SK-N-SH treated with all-trans-retinoic acid at 6 μM for 48 hours (cell line): ENCODE results near the gene MIGA1.

Experiments
- ARNTL ChIP-seq: fragments of 450-650 bp; formaldehyde crosslinking; IDR thresholded peaks from 2 replicates; pipeline ENCODE4 v1.5.0; 2020; ENCODE audit warnings: low read depth, mild to moderate bottlenecking, moderate library complexity, borderline replicate concordance
- CSDC2 ChIP-seq: fragments of 250-450 bp; sonication (Bioruptor Pico); IDR thresholded peaks from 2 replicates; pipeline ENCODE4 v1.5.0; 2020; ENCODE audit warnings: mild to moderate bottlenecking, moderate library complexity
- ISL1 ChIP-seq: fragments of 250-450 bp; sonication (Bioruptor Pico); IDR thresholded peaks from 2 replicates; pipeline ENCODE4 v2.1.2; 2022; ENCODE audit warnings: mild to moderate bottlenecking, moderate library complexity
- PATZ1 ChIP-seq: fragments of 250-450 bp; sonication (Bioruptor Pico); IDR thresholded peaks from 2 replicates; pipeline ENCODE4 v1.8.0; 2020; ENCODE audit warnings: mild to moderate bottlenecking, moderate library complexity, borderline replicate concordance
- SNAI2 ChIP-seq: fragments of 250-450 bp; sonication (Bioruptor Pico); IDR thresholded peaks from 2 replicates; pipeline ENCODE4 v1.5.0; 2020; ENCODE audit warnings: mild to moderate bottlenecking, moderate library complexity
- TCF4 ChIP-seq: fragments of 250-450 bp; sonication (Bioruptor Pico); IDR thresholded peaks from 2 replicates; pipeline ENCODE4 v1.8.0; 2021; ENCODE audit warnings: mild to moderate bottlenecking, moderate library complexity, borderline replicate concordance
- ZC3H10 ChIP-seq: fragments of 250-450 bp; sonication (Bioruptor Pico); IDR thresholded peaks from 2 replicates; pipeline ENCODE4 v1.5.1; 2021; ENCODE audit warnings: mild to moderate bottlenecking, moderate library complexity
- ZFP30 ChIP-seq: fragments of 450-650 bp; formaldehyde crosslinking; IDR thresholded peaks from 2 replicates; pipeline ENCODE4 v1.5.0; 2022; ENCODE audit warnings: mild to moderate bottlenecking, moderate library complexity
- ZNF565 ChIP-seq: fragments of 450-650 bp; formaldehyde crosslinking; conservative IDR thresholded peaks from 2 replicates; pipeline ENCODE4 v1.5.0; 2020; ENCODE audit warnings: low read depth, mild to moderate bottlenecking, moderate library complexity
- ZNF70 ChIP-seq: fragments of 450-650 bp; formaldehyde crosslinking; IDR thresholded peaks from 2 replicates; pipeline ENCODE4 v1.5.0; 2020; ENCODE audit warnings: mild to moderate bottlenecking, moderate library complexity
- ZNF8 ChIP-seq: fragments of 450-650 bp; formaldehyde crosslinking; IDR thresholded peaks from 2 replicates; pipeline ENCODE4 v1.5.0; 2020; ENCODE audit warnings: mild to moderate bottlenecking, moderate library complexity
- TF ChIP-seq, protein P1 (sequence below): fragments of 250-450 bp; sonication (Bioruptor Pico); IDR thresholded peaks from 2 replicates; pipeline ENCODE4 v1.8.0; 2021; ENCODE audit warnings: low read depth, mild to moderate bottlenecking, moderate library complexity, borderline replicate concordance
- TF ChIP-seq, protein P2 (sequence below): fragments of 250-450 bp; sonication (Bioruptor Pico); IDR thresholded peaks from 2 replicates; pipeline ENCODE4 v1.5.0; 2020; ENCODE audit warnings: mild to moderate bottlenecking, moderate library complexity
- TF ChIP-seq, protein P3 (sequence below): fragments of 250-450 bp; sonication (Bioruptor Pico); IDR thresholded peaks from 2 replicates; pipeline ENCODE4 v1.5.1; 2020; ENCODE audit warnings: low read depth, mild to moderate bottlenecking, moderate library complexity

DNA sequence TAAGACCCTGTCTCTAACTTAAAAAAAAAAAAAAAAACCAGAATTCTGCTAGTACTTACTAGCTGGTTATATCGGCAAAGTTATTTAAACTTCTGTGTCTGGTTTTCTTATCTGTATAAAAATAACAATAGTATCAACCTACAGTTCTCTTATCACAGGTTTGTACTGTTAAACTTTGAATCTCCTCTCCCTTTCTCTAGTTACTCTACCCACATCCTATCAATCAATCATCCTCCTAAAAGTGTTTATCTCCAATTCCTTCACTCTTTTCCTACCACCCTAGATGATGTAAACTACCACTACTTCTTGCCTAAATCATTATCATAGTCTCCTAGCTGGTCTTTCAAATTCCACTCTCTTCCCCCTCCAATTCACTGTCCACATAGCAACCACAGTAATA lies 47.4 kb upstream of the MIGA1 start:
- TF ChIP-seq CSDC2 (CRISPR knock-in tag): no peak
- TF ChIP-seq, protein P1, sequence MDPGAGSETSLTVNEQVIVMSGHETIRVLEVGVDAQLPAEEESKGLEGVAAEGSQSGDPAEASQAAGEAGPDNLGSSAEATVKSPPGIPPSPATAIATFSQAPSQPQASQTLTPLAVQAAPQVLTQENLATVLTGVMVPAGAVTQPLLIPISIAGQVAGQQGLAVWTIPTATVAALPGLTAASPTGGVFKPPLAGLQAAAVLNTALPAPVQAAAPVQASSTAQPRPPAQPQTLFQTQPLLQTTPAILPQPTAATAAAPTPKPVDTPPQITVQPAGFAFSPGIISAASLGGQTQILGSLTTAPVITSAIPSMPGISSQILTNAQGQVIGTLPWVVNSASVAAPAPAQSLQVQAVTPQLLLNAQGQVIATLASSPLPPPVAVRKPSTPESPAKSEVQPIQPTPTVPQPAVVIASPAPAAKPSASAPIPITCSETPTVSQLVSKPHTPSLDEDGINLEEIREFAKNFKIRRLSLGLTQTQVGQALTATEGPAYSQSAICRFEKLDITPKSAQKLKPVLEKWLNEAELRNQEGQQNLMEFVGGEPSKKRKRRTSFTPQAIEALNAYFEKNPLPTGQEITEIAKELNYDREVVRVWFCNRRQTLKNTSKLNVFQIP (CRISPR knock-in tag): no peak
- TF ChIP-seq PATZ1: no peak
- TF ChIP-seq TCF4 (CRISPR knock-in tag): no peak
- no peak for TF ChIP-seq ZFP30
- no peak for TF ChIP-seq ISL1 (CRISPR knock-in tag)
- TF ChIP-seq, protein P2, sequence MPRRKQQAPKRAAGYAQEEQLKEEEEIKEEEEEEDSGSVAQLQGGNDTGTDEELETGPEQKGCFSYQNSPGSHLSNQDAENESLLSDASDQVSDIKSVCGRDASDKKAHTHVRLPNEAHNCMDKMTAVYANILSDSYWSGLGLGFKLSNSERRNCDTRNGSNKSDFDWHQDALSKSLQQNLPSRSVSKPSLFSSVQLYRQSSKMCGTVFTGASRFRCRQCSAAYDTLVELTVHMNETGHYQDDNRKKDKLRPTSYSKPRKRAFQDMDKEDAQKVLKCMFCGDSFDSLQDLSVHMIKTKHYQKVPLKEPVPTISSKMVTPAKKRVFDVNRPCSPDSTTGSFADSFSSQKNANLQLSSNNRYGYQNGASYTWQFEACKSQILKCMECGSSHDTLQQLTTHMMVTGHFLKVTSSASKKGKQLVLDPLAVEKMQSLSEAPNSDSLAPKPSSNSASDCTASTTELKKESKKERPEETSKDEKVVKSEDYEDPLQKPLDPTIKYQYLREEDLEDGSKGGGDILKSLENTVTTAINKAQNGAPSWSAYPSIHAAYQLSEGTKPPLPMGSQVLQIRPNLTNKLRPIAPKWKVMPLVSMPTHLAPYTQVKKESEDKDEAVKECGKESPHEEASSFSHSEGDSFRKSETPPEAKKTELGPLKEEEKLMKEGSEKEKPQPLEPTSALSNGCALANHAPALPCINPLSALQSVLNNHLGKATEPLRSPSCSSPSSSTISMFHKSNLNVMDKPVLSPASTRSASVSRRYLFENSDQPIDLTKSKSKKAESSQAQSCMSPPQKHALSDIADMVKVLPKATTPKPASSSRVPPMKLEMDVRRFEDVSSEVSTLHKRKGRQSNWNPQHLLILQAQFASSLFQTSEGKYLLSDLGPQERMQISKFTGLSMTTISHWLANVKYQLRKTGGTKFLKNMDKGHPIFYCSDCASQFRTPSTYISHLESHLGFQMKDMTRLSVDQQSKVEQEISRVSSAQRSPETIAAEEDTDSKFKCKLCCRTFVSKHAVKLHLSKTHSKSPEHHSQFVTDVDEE (CRISPR knock-in tag): no peak
- TF ChIP-seq ZNF8 (CRISPR knock-in tag): no peak
- no peak for TF ChIP-seq ARNTL (CRISPR knock-in tag)
- TF ChIP-seq ZNF565 (CRISPR knock-in tag): no peak
- TF ChIP-seq, protein P3, sequence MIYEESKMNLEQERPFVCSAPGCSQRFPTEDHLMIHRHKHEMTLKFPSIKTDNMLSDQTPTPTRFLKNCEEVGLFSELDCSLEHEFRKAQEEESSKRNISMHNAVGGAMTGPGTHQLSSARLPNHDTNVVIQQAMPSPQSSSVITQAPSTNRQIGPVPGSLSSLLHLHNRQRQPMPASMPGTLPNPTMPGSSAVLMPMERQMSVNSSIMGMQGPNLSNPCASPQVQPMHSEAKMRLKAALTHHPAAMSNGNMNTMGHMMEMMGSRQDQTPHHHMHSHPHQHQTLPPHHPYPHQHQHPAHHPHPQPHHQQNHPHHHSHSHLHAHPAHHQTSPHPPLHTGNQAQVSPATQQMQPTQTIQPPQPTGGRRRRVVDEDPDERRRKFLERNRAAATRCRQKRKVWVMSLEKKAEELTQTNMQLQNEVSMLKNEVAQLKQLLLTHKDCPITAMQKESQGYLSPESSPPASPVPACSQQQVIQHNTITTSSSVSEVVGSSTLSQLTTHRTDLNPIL: no peak
- no peak for TF ChIP-seq ZC3H10 (CRISPR knock-in tag)
- no peak for TF ChIP-seq ZNF70 (CRISPR knock-in tag)
- no peak for TF ChIP-seq SNAI2 (CRISPR knock-in tag)
